IMR-90 (cell line): ENCODE results near the gene TIMM17B. TPM values are rescaled to one million over a fixed set of nuclear protein-coding genes. Genes with fewer than 3 reads are reported as not detected.

Experiments used
- ATAC-seq: fragments of 200-7000 bp; cut with Tn5 transposase; 2 replicates; pipeline ENCODE4 v1.9.1; 2020; ENCODE audit warnings: low read depth, mild to moderate bottlenecking, moderate library complexity
- BruUV-seq: library from RNA; stranded (reverse); fragments of 400-500 nt; replicated peaks from 2 replicates; lab custom pipeline; 2021; lab: Mats Ljungman, UMichigan
- CTCF ChIA-PET: fragments of 300-600 bp; formaldehyde crosslinking; extraction: SDS; loops from one replicate; lab custom pipeline; 2021; ENCODE audit warnings: antibody characterized with exemption; lab: Yijun Ruan, JAX
- POLR2A ChIA-PET: fragments of 300-600 bp; sonication (Branson Sonifier 250); formaldehyde crosslinking; loops from one replicate; lab custom pipeline; 2022; ENCODE audit warnings: antibody characterized with exemption; ENCODE audit not compliant: unreplicated experiment; lab: Charles Lee
- DNase-seq: peaks from one replicate; pipeline ENCODE4 v3.0.0; 2013
- H2AFZ ChIP-seq: replicated peaks from 2 replicates; pipeline ENCODE3; 2013; ENCODE audit warnings: low read length, mild to moderate bottlenecking; ENCODE audit not compliant: poor library complexity
- H2AK5ac ChIP-seq: 2 replicates; pipeline ENCODE4 v1.6.1; 2013; ENCODE audit warnings: low read depth, low read length, inconsistent platforms
- H2AK9ac ChIP-seq: replicated peaks from 2 replicates; pipeline ENCODE3; 2013; ENCODE audit warnings: mild to moderate bottlenecking, low read depth, low read length, moderate library complexity; ENCODE audit not compliant: poor library complexity
- H2BK120ac ChIP-seq: 2 replicates; pipeline ENCODE4 v1.6.1; 2013; ENCODE audit warnings: low read depth, low read length, inconsistent platforms
- H2BK15ac ChIP-seq: 3 replicates; pipeline ENCODE4 v1.6.1; 2013; ENCODE audit warnings: low read depth, low read length, inconsistent platforms
- H2BK20ac ChIP-seq: 2 replicates; pipeline ENCODE4 v1.6.1; 2013; ENCODE audit warnings: low read depth, mild to moderate bottlenecking, inconsistent platforms, low read length, moderate library complexity
- H2BK5ac ChIP-seq: 2 replicates; pipeline ENCODE4 v1.6.1; 2013; ENCODE audit warnings: mild to moderate bottlenecking, low read depth, low read length, inconsistent platforms; ENCODE audit not compliant: poor library complexity, severe bottlenecking
- H3K14ac ChIP-seq: replicated peaks from 2 replicates; pipeline ENCODE4 v1.6.1; 2013; ENCODE audit warnings: low read depth, low read length, inconsistent platforms
- H3K18ac ChIP-seq: 2 replicates; pipeline ENCODE4 v1.6.1; 2013; ENCODE audit warnings: low read depth, low read length, control low read depth
- H3K23ac ChIP-seq: 2 replicates; pipeline ENCODE4 v1.6.1; 2013; ENCODE audit warnings: low read depth, low read length, inconsistent platforms
- H3K27ac ChIP-seq: 2 replicates; pipeline ENCODE4 v1.5.1; 2013; ENCODE audit warnings: mild to moderate bottlenecking, control low read depth, low read length; ENCODE audit not compliant: insufficient read depth
- H3K27me3 ChIP-seq: 2 replicates; pipeline ENCODE4 v1.6.1; 2013; ENCODE audit warnings: low read length; ENCODE audit not compliant: control insufficient read depth, insufficient read depth
- H3K36me3 ChIP-seq: 2 replicates; pipeline ENCODE4 v1.6.1; 2013; ENCODE audit warnings: low read length, mixed read lengths; ENCODE audit not compliant: control insufficient read depth, insufficient read depth
- H3K4ac ChIP-seq: 2 replicates; pipeline ENCODE4 v1.6.1; 2013; ENCODE audit warnings: low read depth, low read length, inconsistent platforms
- H3K4me1 ChIP-seq: 2 replicates; pipeline ENCODE4 v1.6.1; 2013; ENCODE audit warnings: low read length, mixed read lengths; ENCODE audit not compliant: control insufficient read depth, insufficient read depth
- H3K4me2 ChIP-seq: 2 replicates; pipeline ENCODE4 v1.6.1; 2013; ENCODE audit warnings: low read depth, mild to moderate bottlenecking, control low read depth, low read length, moderate library complexity
- H3K4me3 ChIP-seq: 2 replicates; pipeline ENCODE4 v1.5.1; 2013; ENCODE audit warnings: low read depth, mild to moderate bottlenecking, control low read depth, low read length, moderate library complexity; ENCODE audit not compliant: insufficient read depth
- H3K56ac ChIP-seq: 2 replicates; pipeline ENCODE4 v1.6.1; 2013; ENCODE audit warnings: low read length, inconsistent platforms; ENCODE audit not compliant: insufficient read depth; ENCODE audit errors: extremely low read depth
- H3K79me1 ChIP-seq, 2 experiments: 2 replicates each; pipeline ENCODE4 v1.6.1; 2013; ENCODE audit warnings: low read length in 2 of 2, inconsistent platforms in 1 of 2, low read depth in 1 of 2
- H3K9ac ChIP-seq: 2 replicates; pipeline ENCODE4 v1.6.1; 2013; ENCODE audit warnings: low read depth, low read length, control low read depth
- H3K9me1 ChIP-seq: 2 replicates; pipeline ENCODE4 v1.6.1; 2013; ENCODE audit warnings: low read length, inconsistent platforms; ENCODE audit not compliant: insufficient read depth
- H3K9me3 ChIP-seq: 2 replicates; pipeline ENCODE4 v1.6.1; 2013; ENCODE audit warnings: low read length; ENCODE audit not compliant: control insufficient read depth, insufficient read depth
- H4K20me1 ChIP-seq: 2 replicates; pipeline ENCODE4 v1.6.1; 2013; ENCODE audit warnings: low read length, inconsistent platforms; ENCODE audit not compliant: insufficient read depth
- H4K5ac ChIP-seq: 2 replicates; pipeline ENCODE4 v1.6.1; 2013; ENCODE audit warnings: mild to moderate bottlenecking, low read depth, low read length, control low read depth
- H4K8ac ChIP-seq, 2 experiments: 2 replicates each; pipeline ENCODE4 v1.6.1; 2013; ENCODE audit warnings: low read depth in 2 of 2, low read length in 2 of 2, control low read depth in 1 of 2, inconsistent platforms in 1 of 2
- H4K91ac ChIP-seq: 2 replicates; pipeline ENCODE4 v1.6.1; 2013; ENCODE audit warnings: low read depth, low read length, inconsistent platforms; ENCODE audit not compliant: insufficient read depth
- FOS ChIP-seq: fragments of 150-350 bp; IDR thresholded peaks from 2 replicates; pipeline ENCODE4 v1.6.1; 2016; ENCODE audit warnings: low read depth, low read length
- POLR2A ChIP-seq: IDR thresholded peaks from 2 replicates; pipeline ENCODE4 v1.6.1; 2012; ENCODE audit warnings: mild to moderate bottlenecking, low read depth, low read length
- RCOR1 ChIP-seq: IDR thresholded peaks from 2 replicates; pipeline ENCODE4 v1.6.1; 2012; ENCODE audit warnings: mild to moderate bottlenecking, low read length, improper control_type of control experiment; ENCODE audit not compliant: insufficient replicate concordance
- SMC3 ChIP-seq: fragments of 150-350 bp; IDR thresholded peaks from 2 replicates; pipeline ENCODE4 v1.6.1; 2016; ENCODE audit warnings: low read depth, mild to moderate bottlenecking, antibody characterized with exemption, low read length, moderate library complexity
- WGBS, 2 experiments: methylation state at CpG; one replicate each; pipeline versions ENCODE4 v1.1.5 to v1.1.7; 2013; ENCODE audit warnings: missing lambda C conversion rate in 2 of 2; ENCODE audit not compliant: insufficient read length in 1 of 2; ENCODE audit errors: extremely low coverage in 2 of 2; 5-methylcytosine and 5-hydroxymethylcytosine counted together
- dilution Hi-C: fragments of 300-500 bp; cut with HindIII; formaldehyde crosslinking; loops from one replicate; pipeline ENCODE4 v1.14.3; 2018; ENCODE audit warnings: low sequenced_read_pairs; ENCODE audit not compliant: unreplicated experiment
- in situ Hi-C: fragments of 300-500 bp; cut with MboI; formaldehyde crosslinking; loops from 3 replicates; pipeline ENCODE4 v1.14.3; 2019; ENCODE audit warnings: low sequenced_read_pairs, inconsistent platforms, mixed read lengths
- intact Hi-C: fragments of 100-400 bp; cut with micrococcal nuclease; formaldehyde crosslinking; loops from 2 replicates; pipeline ENCODE4 v1.10.0; 2022
- polyA plus RNA-seq, 3 experiments: library from polyadenylated mRNA; depleted of rRNA; stranded (reverse); fragments of >200 nt; gene quantifications; 2 replicates each; pipeline ENCODE4 v1.2.3, GENCODE V29; 2012; ENCODE audit warnings: low replicate concordance in 1 of 3
- total RNA-seq: library from RNA; depleted of rRNA; stranded (reverse); fragments of >200 nt; gene quantifications from 2 replicates; pipeline ENCODE4 v1.2.3, GENCODE V29; 2012
- TF ChIP-seq, protein P1 (sequence below): fragments of 150-350 bp; IDR thresholded peaks from 2 replicates; pipeline ENCODE4 v1.6.1; 2016; ENCODE audit warnings: low read depth, mild to moderate bottlenecking, low read length, moderate library complexity, borderline replicate concordance
- TF ChIP-seq, protein P2 (sequence below): conservative IDR thresholded peaks from 2 replicates; pipeline ENCODE4 v1.5.1; 2012; ENCODE audit warnings: mild to moderate bottlenecking, low read depth, low read length, improper control_type of control experiment

The TIMM17B gene
- total and polyA plus RNA-seq, 2 of the 4 experiments (the other 2 are of a cell fraction) = 28.7 to 73.6 TPM

DNA sequence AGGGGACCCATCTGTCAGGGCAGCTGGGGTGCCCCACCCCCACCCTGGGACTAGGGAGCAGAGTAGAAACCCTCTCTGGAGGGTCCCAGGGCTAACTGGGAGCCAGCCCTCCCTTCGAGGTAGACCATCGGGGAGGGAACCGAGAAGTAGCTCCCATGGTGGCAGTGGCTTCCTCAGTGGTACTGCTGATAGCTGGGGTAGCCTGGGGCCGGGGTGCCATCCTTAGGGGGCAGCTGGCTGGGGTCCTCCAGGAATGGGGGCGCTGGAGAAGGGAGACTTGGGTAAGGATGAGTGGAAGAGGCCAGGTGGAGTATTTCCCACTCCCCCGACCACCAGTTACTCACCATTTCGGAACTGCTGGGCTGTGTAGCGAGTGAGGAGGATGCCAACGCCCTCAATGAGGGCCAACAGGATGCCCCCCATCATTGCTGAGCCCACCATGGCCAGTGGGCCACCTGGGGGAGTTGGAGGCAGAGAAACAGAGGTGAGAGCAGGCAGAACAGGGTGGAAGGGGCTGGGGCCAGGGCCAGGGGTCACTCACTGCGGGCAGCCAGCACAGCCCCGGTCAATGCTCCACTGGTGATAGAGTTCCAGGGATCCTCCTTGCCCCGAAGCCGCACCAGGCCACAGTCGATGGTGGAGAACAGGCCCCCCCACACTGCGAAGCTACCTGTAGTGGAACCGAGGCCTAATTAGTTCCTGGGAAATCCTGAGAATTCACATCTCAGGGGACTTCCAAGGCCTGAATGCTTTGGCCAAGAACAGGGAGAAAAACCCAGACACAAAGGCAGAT is 3.8 kb downstream of the TIMM17B start:
- H3K27me3 ChIP-seq = no peaks in the 10 kb centered on the region
- no peaks in the 10 kb centered on the region for H3K36me3 ChIP-seq
- BruUV-seq = no TSS peak
- H3K9me3 ChIP-seq = no peaks in the 10 kb centered on the region
- no peak overlapping the region for H3K18ac ChIP-seq
- H3K27ac ChIP-seq = no peak overlapping the region
- H2AK5ac ChIP-seq = no peak overlapping the region
- no peak overlapping the region for H2BK5ac ChIP-seq
- no peak overlapping the region for H3K4me3 ChIP-seq
- H2AFZ ChIP-seq = no peak overlapping the region
- 0 out of 2 replicates have a peak, but pooled peaks cover 7% of the 10 kb centered on the region for H3K9me1 ChIP-seq
- H3K4me2 ChIP-seq = no peak overlapping the region
- H3K14ac ChIP-seq = no peak overlapping the region
- no peak for ATAC-seq
- H3K79me1 ChIP-seq = peaks cover 6 to 19% of the 10 kb centered on the region in 2 experiments; a peak in 3 of 4 replicates
- DNase-seq = no peak
- dilution Hi-C loops (no loop called here), intact Hi-C loops (no loop called here), in situ Hi-C loops (no loop called here)
- no peak overlapping the region for H2BK15ac ChIP-seq
- 60% methylated on average over 1 of the region's 16 CpGs; no CpG with 5 or more reads in 1 of the 2 experiments for WGBS, 2 experiments
- TF ChIP-seq, protein P1, sequence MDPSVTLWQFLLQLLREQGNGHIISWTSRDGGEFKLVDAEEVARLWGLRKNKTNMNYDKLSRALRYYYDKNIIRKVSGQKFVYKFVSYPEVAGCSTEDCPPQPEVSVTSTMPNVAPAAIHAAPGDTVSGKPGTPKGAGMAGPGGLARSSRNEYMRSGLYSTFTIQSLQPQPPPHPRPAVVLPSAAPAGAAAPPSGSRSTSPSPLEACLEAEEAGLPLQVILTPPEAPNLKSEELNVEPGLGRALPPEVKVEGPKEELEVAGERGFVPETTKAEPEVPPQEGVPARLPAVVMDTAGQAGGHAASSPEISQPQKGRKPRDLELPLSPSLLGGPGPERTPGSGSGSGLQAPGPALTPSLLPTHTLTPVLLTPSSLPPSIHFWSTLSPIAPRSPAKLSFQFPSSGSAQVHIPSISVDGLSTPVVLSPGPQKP = no peak
- TF ChIP-seq POLR2A = no peak
- TF ChIP-seq FOS = no peak
- no peak for TF ChIP-seq RCOR1
- no peak for TF ChIP-seq SMC3
- TF ChIP-seq, protein P2, sequence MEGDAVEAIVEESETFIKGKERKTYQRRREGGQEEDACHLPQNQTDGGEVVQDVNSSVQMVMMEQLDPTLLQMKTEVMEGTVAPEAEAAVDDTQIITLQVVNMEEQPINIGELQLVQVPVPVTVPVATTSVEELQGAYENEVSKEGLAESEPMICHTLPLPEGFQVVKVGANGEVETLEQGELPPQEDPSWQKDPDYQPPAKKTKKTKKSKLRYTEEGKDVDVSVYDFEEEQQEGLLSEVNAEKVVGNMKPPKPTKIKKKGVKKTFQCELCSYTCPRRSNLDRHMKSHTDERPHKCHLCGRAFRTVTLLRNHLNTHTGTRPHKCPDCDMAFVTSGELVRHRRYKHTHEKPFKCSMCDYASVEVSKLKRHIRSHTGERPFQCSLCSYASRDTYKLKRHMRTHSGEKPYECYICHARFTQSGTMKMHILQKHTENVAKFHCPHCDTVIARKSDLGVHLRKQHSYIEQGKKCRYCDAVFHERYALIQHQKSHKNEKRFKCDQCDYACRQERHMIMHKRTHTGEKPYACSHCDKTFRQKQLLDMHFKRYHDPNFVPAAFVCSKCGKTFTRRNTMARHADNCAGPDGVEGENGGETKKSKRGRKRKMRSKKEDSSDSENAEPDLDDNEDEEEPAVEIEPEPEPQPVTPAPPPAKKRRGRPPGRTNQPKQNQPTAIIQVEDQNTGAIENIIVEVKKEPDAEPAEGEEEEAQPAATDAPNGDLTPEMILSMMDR = no peak
- no peak overlapping the region for H4K5ac ChIP-seq
- ChIA-PET POLR2A (no interaction called here), CTCF (no interaction called here)
- no peak overlapping the region for H3K23ac ChIP-seq
- H2BK20ac ChIP-seq = no peak overlapping the region
- H3K9ac ChIP-seq = no peak overlapping the region
- 0 out of 2 replicates have a peak, but pooled peaks cover 2% of the 10 kb centered on the region for H3K4me1 ChIP-seq
- H3K4ac ChIP-seq = no peak overlapping the region
- no peak overlapping the region for H2BK120ac ChIP-seq
- H4K91ac ChIP-seq = no peak overlapping the region
- H4K8ac ChIP-seq = no peak overlapping the region
- H3K56ac ChIP-seq = no peak overlapping the region
- no peak overlapping the region for H2AK9ac ChIP-seq
- peaks cover 6% of the 10 kb centered on the region; the same call in 1 of the 2 replicates for H4K20me1 ChIP-seq
